ENCODE data around the gene MAD1L1. TPM values are rescaled to one million over a fixed set of nuclear protein-coding genes. Genes with fewer than 3 reads are reported as not detected.

MAD1L1 gene
- polyA plus RNA-seq, 1 donor = 21.2 TPM

DNA sequence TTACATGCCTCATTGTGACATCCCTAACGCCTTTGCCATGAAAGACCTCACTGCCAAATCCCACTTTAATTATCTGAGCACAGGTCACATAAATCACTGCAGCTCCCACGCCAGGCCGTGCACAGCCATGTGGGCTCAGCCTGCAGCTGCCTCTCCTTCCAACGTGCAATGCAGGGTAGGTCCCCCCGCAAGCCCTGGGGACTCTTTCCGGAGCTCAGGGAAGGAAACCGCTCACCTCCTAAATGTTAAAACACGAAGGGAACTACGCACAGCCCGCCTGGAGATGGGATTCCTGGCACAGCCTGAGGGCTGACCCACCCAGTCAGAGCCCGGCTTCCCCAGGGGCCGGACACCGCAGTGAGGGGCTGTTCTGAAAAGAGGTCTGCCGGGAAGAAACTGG lies 128.0 kb downstream of the MAD1L1 start:
- DNase-seq (ENCODE audit: low read depth) = no peak

DNA sequence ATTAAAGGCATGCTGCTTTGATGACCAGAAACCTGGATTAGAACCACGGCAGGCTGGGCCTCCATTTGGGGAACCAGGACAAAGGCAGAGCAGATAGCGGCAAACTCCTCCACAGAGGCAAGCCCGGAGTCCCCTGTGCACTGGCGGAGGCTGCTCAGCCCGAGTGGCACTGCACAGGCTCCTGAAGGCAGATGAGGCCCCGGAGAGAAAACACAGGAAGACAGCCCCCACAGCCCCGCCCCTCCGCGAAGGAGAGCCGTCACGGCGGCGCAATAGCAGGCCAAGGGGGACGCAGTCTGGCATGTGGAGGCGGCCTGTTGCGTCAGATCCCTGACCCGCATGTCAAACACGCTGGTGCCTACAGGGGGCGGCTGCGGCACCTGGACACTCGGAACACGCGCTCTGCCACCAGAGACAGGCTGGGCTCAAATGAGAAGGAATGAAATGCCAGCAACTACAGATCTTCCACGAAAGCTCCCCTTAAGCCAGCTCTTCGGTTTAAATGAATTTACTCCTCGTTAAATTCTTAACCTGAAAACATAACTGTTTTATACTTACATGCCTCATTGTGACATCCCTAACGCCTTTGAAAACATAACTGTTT lies 128.5 kb downstream of the MAD1L1 start:
- no peak for DNase-seq (ENCODE audit: low read depth)

DNA sequence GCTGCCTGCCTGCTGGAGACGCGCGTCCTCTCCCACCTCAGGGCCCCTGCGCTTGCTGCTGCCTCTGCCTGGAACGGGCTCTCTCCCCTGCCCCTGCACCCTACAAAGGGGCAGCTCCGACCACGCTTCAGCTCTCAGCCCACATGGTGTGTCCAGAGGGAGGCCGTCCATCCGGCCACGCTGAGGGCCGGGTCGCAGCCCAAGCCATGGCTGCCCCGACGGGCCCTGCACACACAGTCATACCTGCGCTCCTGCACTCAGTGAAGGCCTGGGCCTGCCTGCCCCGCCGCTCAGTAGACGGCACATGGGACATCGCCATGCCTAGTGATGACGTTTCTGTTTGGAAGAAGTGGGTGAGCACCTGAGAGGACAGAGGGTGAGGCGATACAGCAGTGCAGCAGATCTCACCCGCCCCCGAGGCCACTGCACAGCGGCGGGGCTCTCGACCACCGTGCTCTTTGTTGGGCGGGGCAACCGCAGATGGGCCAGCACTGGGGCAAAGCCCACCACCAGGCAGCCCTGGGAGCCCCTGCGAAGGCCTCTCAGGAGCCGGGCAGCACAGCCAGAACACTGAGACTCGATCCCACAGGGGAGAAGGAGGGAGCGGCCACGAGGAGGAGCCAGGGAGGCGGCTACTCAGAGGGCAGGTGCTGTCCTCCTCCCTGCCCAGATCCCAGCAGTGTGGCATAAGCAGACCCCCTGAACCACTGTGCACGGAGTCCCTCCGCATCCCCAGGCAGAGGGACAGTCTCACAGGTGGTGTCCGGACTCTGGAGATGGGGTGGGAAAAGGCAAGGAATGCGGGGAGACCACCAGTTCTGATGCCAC lies 129.5 kb downstream of the MAD1L1 start:
- DNase-seq (ENCODE audit: low read depth) = no peak

DNA sequence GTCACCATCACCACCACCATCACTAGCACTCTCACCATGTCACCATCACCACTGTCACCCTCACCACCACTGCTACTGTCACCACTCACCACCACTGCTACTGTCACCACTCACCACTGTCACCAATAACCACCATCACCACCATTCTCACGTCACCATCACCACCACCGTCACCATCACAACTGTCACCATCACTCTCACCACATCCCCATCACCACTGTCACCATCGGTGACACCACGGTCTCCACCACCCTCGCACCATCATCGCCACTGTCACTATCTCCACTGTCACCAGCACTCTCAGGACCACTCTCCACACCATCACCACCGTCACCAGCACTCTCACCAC lies 130.4 kb downstream of the MAD1L1 start:
- no peak for DNase-seq (ENCODE audit: low read depth)

DNA sequence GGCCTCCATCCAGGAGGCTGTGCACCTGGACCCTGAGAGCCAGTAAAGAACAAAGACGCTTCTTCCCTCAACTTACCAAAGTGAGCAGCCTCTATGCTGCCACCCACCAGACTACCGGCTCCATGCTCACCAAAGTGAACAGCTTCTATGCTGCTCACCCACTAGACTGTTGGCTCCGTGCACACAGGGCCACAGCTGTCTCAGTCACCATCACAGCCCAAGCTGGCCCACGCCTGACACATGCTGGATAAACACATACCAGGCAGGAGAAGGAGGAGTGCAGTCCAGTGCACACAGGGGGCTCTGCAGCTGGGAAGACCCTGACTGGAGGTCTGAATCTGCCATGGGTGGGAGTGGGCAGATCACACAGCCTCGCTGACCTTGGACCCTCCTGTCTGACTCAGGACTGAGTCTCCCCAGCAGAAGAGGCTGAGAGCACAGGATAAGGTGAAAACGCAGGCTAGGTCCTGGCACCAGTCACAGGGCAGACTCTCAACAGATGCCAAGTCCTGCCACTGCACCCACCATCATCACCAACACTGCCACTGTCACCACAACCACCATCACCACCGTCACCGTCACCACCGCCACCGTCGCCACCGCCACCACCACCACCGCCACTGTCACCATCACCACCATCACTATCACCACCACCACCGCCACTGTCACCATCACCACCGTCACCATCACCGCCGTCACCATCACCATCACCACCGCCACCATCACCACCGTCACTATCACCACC lies 130.9 kb downstream of the MAD1L1 start:
- no peak for DNase-seq (ENCODE audit: low read depth)

DNA sequence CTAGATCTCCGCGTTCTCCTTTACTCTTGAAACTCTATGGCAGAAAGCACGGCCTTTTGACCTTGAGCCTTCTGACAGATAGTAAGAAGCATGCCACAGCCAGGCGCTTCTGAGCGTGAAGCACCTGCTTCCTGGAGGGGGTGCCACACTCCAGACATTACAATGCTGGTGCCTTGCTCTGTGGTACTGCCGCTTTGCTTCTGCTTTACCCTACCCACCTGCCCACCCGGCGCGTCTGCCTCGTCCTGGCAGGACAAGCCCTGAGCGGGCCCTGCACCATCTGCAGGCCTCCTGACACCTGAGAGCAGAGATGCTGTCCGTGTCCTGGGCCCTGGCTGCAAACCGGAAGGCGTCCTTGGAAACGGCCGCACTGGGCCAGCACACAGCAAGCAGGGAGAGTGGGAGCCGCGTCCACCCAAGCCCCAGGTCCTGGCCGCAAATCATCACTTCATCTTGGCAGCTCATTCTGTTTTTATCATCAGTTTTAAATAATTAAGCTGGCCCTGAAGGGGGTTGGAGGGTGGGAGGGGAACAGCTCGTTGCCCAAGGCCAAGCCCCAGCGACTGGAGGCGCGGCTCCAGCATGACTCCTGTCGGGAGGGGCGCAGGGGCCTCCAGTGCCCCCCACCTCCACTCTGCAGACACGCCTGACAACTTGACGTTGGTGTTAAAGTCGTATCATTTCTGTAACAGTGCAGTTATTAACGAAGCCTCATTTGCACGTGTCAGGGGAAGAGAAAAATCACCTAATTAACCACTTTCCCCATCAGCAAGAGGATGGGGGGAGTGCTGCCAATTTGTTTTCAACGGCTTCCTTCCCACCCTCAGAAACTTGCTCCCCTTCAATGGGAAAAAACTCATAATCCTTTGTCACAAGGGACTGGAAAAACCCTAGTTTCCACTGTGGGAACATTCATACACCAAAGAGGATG lies 132.2 kb downstream of the MAD1L1 start:
- no peak for DNase-seq (ENCODE audit: low read depth)

DNA sequence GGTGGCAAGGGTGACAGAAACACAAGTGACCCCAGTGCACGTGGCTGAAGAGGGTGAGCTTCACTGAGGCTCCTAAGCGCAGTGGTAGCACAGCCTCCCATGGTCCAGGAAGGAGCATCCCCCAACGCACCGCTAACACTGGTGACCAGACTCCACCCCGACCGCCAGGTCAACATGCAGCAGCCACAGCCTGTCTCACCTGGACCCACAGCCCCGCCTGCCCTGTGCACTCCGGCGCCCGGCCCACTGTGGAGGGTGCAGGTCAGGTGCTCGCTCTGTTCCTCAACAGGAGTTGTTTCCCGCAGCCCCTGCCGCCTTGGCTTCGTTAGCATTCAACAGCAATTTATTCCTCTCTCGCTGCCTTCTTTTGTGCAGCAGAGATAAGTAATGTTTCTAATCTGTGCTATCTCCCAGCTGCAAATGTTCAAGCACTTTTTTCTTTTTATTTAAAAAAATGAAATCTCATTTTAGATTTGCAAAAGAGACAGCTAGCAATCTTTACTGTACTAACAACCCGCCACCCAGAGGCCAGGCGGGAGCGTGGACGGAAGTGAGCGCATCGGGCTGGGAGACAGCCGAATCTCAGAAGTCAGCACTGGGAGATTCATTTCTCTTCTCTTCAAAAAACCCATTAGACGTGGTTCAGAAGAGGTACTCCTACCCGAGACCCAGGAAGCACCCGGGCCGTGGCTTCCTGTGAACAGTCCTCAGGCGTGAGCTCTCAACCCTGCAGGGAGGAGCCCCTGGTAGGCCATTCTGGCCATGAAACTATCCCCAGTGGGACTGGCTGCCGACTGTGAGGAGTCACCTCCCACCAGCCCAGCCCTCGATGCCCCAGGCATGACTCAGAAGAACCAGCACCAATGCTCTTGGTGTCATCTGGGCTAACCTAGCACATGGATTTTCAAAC lies 133.4 kb downstream of the MAD1L1 start:
- no peak for DNase-seq (ENCODE audit: low read depth)

DNA sequence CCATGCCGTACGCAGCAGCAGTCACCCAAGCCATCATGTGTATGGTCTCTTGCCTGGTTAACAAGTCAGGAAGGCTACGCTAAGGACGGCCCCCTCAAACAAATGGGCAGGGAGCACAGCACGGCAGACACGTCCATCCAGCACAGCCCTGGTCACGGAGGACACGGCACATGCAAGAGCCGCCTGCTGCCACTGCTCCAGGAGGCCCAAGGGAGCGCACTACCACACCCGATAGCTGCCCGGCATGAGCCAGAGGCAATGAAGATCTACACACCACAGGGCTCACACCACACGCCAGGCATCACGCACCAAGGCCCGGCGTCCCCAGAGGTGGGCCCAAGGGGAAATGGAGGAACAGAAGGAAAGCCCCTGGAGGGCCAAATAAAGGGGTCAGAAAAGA lies 134.2 kb downstream of the MAD1L1 start:
- no peak for DNase-seq (ENCODE audit: low read depth)

DNA sequence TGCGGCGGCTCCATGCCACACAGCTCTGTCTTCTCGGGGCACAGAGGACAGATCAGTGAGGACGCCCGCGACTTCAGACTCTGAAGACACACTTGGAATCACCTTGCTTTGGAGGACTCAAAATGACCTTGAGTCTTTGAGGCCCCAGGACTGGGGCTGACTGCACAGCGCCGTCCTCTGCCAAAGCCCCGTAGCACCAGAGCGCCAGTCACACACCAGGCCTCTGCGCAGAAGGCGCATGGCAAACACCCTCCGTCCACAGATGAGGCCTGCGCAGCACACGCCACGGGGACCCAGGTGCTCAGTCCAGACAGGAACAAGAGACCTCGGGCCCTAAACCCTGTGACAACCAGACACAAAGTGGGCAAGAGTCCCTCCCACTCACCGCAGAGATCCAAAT lies 134.7 kb downstream of the MAD1L1 start:
- DNase-seq (ENCODE audit: low read depth) = no peak

DNA sequence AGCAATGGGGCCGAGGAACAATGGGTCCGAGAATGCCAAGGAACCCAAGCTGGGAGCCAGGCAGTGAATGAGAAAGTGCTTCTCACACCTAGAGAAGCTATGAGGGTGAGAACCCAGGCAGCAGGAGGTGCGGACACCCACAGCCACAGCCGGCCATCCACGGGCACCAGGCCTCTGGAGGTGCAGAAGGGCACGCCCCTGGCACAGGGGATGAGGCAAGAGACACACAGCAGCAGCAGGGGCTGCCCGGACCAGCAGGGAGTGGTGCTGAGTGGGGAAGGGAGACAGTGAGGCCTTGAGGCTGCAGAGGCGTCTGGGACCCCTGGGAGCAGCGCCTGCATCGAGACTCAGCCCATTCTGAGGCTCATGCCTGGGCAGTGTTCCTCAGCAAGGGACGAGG lies 135.3 kb downstream of the MAD1L1 start:
- no peak for DNase-seq (ENCODE audit: low read depth)

DNA sequence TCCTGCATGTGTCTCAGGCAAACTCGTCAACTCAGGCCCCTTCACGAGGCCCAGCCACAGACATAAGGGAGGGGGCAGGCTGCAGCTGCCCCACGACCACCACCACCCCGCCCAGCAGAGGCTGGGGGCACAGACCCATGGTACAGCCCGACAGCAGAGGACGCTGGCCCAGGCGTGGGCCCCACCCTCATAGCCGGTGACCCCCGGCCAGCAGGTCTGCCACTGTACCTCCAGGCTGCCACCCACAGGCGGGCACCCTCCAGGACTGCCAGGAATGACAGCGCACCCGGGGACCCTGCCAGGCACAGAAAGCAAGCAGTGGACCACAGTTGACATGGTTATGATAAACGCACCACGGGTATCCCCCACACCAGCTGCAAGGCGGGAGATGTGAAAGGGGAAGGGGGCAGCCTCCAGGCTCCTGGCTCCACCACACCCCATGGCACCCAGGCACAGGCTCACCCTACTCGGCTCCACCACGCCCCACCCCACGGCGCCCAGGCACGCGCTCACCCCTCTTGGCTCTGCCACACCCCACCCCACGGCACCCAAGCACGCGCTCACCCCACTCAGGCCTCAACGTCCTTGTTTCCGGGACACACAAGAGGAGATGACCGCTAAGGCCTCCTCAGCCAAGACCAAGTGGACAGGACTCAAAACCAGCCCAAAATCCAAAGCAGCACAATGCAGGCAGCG lies 135.9 kb downstream of the MAD1L1 start:
- DNase-seq (ENCODE audit: low read depth) = no peak

DNA sequence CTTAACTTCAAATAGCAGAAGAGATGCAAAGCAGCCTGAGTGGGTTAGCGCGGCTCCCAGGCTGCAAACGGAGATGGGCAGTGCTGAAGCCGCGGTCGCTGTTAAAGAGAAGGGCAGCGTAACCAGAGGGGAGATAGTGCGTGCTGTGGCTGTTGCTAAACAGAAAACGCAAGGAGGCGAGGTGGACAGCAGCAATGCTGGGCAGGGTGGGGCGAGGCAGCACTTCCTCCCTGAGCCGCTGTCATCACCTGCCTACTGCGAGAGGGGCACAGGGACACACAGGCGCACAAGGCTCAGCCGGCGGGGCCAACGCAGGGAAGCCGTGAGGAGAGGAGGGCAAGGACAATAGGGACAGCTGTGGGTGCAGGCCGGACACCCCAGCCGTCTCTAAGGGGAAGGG lies 137.3 kb downstream of the MAD1L1 start:
- DNase-seq (ENCODE audit: low read depth) = no peak

DNA sequence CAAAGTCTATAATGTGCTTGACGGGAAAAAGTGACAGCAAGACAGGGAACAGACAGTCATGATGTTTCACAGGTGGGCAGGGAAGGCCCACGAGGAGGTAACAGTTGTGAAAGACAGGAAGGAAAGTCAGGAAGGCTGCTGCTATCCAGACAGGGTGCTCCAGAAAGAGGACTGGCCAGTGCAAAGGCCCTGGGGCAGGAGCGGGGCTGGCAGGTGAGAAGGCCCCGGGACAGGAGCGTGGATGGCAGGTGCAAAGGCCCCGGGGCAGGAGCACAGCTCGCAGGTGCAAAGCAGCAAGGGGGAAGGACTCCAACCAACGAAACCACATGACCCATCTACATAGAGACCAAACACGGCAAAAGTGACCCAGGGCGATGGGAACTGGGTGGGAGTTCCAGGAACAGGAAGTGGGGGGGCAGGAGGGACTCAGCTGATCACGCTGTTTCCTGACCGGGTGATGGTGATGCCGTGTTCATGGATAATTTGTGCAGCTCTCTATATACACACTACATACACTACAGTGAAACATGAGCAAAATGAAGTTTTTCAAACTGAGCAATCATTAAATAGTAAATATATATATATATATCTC lies 138.2 kb downstream of the MAD1L1 start:
- DNase-seq (ENCODE audit: low read depth) = no peak

DNA sequence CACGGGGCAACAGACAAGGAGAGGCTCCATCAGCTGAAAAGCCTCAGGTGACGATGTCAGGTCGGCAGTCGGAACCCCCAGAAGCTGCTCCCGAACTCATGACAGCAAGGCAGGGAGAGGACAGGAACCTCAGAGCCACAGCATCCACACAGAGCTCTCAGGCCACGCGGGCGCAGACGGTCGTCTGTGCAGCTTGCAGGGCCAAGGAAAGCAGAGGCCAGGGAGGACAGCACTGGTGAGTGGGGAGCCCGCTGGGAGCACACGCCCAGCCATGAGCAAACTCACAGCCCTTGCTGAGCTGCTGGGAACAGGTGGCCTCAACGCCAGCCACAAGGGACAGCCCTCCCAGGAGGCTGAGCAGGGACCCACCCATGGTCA lies 138.9 kb downstream of the MAD1L1 start:
- DNase-seq (ENCODE audit: low read depth) = no peak

DNA sequence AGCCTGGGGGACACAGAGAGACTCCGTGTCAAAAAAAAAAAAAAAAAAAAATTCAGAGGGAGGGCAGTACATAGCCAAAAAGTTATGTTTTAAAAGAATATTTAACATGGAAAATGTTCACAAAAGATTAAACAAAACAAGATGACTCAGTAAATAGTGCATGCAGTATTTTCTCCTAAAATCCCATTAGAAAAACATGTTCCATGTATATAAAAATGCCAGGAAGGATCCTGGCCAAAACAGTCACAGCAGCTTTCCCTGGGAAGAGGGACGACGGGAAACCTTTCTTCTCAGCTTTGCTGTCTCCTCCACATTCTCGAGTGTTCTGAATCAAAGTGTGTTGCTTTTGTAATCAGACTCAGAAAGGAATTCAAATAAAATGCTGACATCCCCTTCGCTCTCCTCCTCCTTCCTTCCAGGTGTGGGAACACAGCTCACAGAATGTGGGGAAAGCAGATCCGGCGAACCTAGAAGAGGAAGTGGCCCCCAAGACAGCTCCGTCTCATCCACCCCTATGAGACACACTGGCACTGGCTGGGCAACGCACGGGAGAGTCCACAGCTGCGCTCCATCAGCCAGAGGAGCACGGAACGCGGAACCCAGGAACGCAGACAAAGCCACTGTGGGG lies 139.4 kb downstream of the MAD1L1 start:
- DNase-seq (ENCODE audit: low read depth) = no peak

DNA sequence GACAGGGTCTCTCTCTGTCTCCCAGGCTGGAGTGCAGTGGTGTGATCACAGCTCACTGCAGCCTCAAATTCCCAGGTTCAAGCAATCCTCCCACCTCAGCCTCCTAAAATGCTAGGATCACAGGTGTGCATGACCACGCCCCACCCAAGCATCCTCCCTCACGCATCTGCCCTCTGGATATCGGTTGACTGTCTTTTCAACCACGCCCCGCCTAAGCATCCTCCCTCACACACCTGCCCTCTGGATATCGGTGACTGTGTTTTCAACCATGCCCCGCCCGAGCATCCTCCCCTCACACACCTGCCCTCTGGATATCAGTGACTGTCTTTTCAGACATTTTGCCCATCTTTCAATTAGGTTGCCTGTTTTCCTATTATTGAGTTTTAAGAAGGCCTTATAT lies 140.5 kb downstream of the MAD1L1 start:
- no peak for DNase-seq (ENCODE audit: low read depth)

DNA sequence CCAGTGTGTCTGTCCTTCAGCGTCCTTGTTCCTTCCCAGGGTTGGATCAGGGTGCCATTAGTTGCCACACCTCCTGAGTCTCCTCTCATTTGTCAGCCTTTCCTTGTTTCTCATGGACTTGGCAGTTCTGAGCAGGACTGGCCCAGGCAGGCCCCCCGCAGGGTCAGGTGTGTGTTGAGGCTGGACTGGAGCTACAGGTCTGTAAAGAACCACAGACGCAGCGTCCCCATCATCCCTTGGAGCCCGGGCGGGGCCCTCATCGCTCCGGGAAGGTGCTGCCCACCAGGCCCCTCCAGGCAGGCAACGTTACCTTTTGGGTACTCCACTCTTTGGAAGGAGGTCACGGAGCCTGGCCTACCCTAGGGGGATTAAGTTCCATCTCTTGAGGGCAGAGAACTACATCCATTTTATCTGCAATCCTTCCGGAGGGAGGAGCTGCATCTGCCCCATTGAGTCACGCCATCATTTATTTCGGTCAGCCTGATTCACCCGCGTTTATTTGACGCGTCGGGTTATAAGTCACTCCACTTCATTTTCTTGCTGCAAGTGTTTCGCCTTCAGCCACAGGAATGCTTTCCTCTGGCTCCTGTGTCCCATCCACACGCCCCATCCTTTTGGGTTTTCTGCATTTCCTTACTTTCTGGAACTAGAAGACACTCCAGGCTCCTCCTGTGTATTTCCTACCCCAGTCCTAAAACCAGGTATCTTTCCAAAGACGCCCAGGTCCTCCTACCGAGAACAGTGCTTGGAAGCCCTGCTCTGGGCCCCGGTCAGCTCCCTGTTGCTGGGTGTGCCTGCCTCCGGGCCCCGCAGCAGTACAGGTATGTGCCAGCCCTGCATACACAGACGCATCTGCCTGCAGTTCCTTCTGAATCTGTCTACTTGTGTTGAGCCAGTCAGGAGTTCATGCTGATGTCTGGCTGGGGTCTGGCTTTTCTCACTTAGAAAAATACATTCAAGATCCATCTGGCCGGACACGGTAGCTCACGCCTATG lies 141.9 kb downstream of the MAD1L1 start:
- DNase-seq (ENCODE audit: low read depth) = no peak

DNA sequence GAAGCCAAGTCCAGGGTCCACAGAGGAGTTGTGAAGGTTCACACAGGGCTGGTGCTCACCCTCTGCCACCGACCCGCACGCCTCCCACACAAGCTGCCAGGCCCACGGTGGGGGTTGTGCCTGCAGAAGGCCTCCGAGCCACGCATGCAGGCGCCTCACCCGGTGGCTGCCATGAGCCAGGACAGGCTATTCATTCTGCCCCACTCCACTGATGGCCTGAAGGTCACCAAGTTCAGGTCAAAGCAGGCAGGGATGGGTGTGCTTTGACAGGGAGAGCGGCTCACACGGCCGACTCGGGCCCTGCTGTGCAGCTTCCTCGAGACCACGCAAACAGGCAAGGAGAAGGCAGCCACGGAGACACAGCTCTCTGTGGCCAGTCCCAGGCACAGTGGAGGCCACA lies 143.9 kb downstream of the MAD1L1 start:
- no peak for DNase-seq (ENCODE audit: low read depth)
